HEK293 (cell line): ENCODE measurements around the gene MLPH.

Experiments
- CTCF ChIA-PET: fragments of 350-600 bp; formaldehyde crosslinking; extraction: SDS; loops from one replicate; lab custom pipeline; 2021; ENCODE audit warnings: antibody characterized with exemption; lab: Yijun Ruan, JAX
- POLR2A ChIA-PET: fragments of 300-600 bp; formaldehyde crosslinking; extraction: SDS; loops from one replicate; lab custom pipeline; 2020; ENCODE audit warnings: antibody characterized with exemption, inconsistent platforms; lab: Yijun Ruan, JAX
- H3K27ac ChIP-seq: fragments of 200-500 bp; sonication (Bioruptor generic); 2 replicates; pipeline ENCODE4 v1.5.1; 2014; ENCODE audit warnings: low read depth, low read length, control low read depth, inconsistent platforms; ENCODE audit errors: extremely low read depth
- H3K36me3 ChIP-seq, 2 experiments: fragments of 200-500 bp in 1 of 2; sonication (Bioruptor generic) in 1 of 2; 1 replicate in 1 of 2; 2 replicates in 1 of 2; pipeline ENCODE4 v1.5.1; 2014 to 2017; ENCODE audit warnings: inconsistent platforms in 2 of 2, low read length in 2 of 2; ENCODE audit not compliant: control insufficient read depth in 2 of 2, insufficient read depth in 1 of 2
- H3K4me1 ChIP-seq: fragments of 200-500 bp; sonication (Bioruptor generic); 2 replicates; pipeline ENCODE4 v1.5.1; 2014; ENCODE audit warnings: mild to moderate bottlenecking, low read length, inconsistent platforms; ENCODE audit not compliant: control insufficient read depth, insufficient read depth
- H3K4me3 ChIP-seq: 2 replicates; pipeline ENCODE4 v1.5.1; 2011; ENCODE audit warnings: low read depth, mild to moderate bottlenecking, control low read depth, low read length, moderate library complexity
- H3K9me3 ChIP-seq: fragments of 200-500 bp; sonication (Bioruptor generic); 2 replicates; pipeline ENCODE4 v1.5.1; 2014; ENCODE audit warnings: low read depth, low read length, inconsistent platforms; ENCODE audit not compliant: control insufficient read depth, insufficient read depth
- BCL11A ChIP-seq: fragments of 450-650 bp; formaldehyde crosslinking; IDR thresholded peaks from 2 replicates; pipeline ENCODE4 v1.5.1; 2016; ENCODE audit warnings: low read depth, missing biosample characterization, missing genetic modification characterization
- EGR2 ChIP-seq: fragments of 450-650 bp; formaldehyde crosslinking; IDR thresholded peaks from 2 replicates; pipeline ENCODE4 v1.5.1; 2016; ENCODE audit warnings: low read depth, missing biosample characterization, missing genetic modification characterization
- HOXC10 ChIP-seq: sonication (generic); formaldehyde crosslinking; IDR thresholded peaks from 2 replicates; pipeline ENCODE4 v1.8.1; 2023; ENCODE audit warnings: mild to moderate bottlenecking, missing genetic modification reagents
- KLF8 ChIP-seq: fragments of 450-650 bp; formaldehyde crosslinking; IDR thresholded peaks from 2 replicates; pipeline ENCODE4 v1.5.1; 2016; ENCODE audit warnings: missing biosample characterization, missing genetic modification characterization
- TCF7L2 ChIP-seq: IDR thresholded peaks from 2 replicates; pipeline ENCODE4 v1.6.1; 2011; ENCODE audit warnings: low read depth, mild to moderate bottlenecking, inconsistent platforms, low read length, moderate library complexity, borderline replicate concordance
- TRIM28 ChIP-seq: IDR thresholded peaks from 2 replicates; pipeline ENCODE4 v1.6.1; 2011; ENCODE audit warnings: low read length, control low read depth, borderline replicate concordance
- YY1 ChIP-seq: fragments of 450-650 bp; formaldehyde crosslinking; IDR thresholded peaks from 2 replicates; pipeline ENCODE4 v1.5.1; 2018; ENCODE audit warnings: missing biosample characterization, missing genetic modification characterization
- ZBTB20 ChIP-seq: fragments of 450-650 bp; formaldehyde crosslinking; IDR thresholded peaks from 2 replicates; pipeline ENCODE4 v1.5.1; 2016; ENCODE audit warnings: missing biosample characterization, missing genetic modification characterization
- ZBTB48 ChIP-seq: fragments of 450-650 bp; formaldehyde crosslinking; IDR thresholded peaks from 2 replicates; pipeline ENCODE4 v1.5.1; 2016; ENCODE audit warnings: missing biosample characterization, missing genetic modification characterization
- ZFHX2 ChIP-seq: fragments of 450-650 bp; formaldehyde crosslinking; conservative IDR thresholded peaks from 2 replicates; pipeline ENCODE4 v1.5.1; 2016; ENCODE audit warnings: missing biosample characterization, missing genetic modification characterization
- ZNF10 ChIP-seq: fragments of 450-650 bp; formaldehyde crosslinking; IDR thresholded peaks from 2 replicates; pipeline ENCODE4 v1.5.1; 2017; ENCODE audit warnings: missing biosample characterization, missing genetic modification characterization
- ZNF138 ChIP-seq: fragments of 450-650 bp; formaldehyde crosslinking; IDR thresholded peaks from 2 replicates; pipeline ENCODE4 v1.5.1; 2016; ENCODE audit warnings: missing biosample characterization, missing genetic modification characterization, borderline replicate concordance
- ZNF221 ChIP-seq: fragments of 450-650 bp; formaldehyde crosslinking; IDR thresholded peaks from 2 replicates; pipeline ENCODE4 v1.5.1; 2017; ENCODE audit warnings: missing biosample characterization, missing genetic modification characterization, borderline replicate concordance
- ZNF248 ChIP-seq: fragments of 450-650 bp; formaldehyde crosslinking; IDR thresholded peaks from 2 replicates; pipeline ENCODE4 v1.5.1; 2017; ENCODE audit warnings: missing biosample characterization, missing genetic modification characterization
- ZNF26 ChIP-seq: fragments of 450-650 bp; formaldehyde crosslinking; IDR thresholded peaks from 2 replicates; pipeline ENCODE4 v1.5.1; 2016; ENCODE audit warnings: missing biosample characterization, missing genetic modification characterization
- ZNF302 ChIP-seq: fragments of 450-650 bp; formaldehyde crosslinking; IDR thresholded peaks from 2 replicates; pipeline ENCODE4 v1.5.1; 2016; ENCODE audit warnings: missing biosample characterization, missing genetic modification characterization, low read depth
- ZNF335 ChIP-seq: fragments of 450-650 bp; formaldehyde crosslinking; conservative IDR thresholded peaks from 2 replicates; pipeline ENCODE4 v1.5.1; 2016; ENCODE audit warnings: missing biosample characterization, missing genetic modification characterization
- ZNF366 ChIP-seq: fragments of 450-650 bp; formaldehyde crosslinking; conservative IDR thresholded peaks from 2 replicates; pipeline ENCODE4 v1.5.1; 2016; ENCODE audit warnings: missing biosample characterization, missing genetic modification characterization
- ZNF518A ChIP-seq: fragments of 450-650 bp; formaldehyde crosslinking; conservative IDR thresholded peaks from 2 replicates; pipeline ENCODE4 v1.5.1; 2016; ENCODE audit warnings: low read depth, missing biosample characterization, missing genetic modification characterization
- ZNF544 ChIP-seq: fragments of 450-650 bp; formaldehyde crosslinking; IDR thresholded peaks from 2 replicates; pipeline ENCODE4 v1.5.0; 2017; ENCODE audit warnings: missing biosample characterization, missing genetic modification characterization
- ZNF548 ChIP-seq: fragments of 450-650 bp; formaldehyde crosslinking; IDR thresholded peaks from 2 replicates; pipeline ENCODE4 v1.5.1; 2016; ENCODE audit warnings: missing biosample characterization, missing genetic modification characterization
- ZNF560 ChIP-seq: fragments of 450-650 bp; formaldehyde crosslinking; IDR thresholded peaks from 2 replicates; pipeline ENCODE4 v1.5.1; 2017; ENCODE audit warnings: missing biosample characterization, missing genetic modification characterization, borderline replicate concordance
- ZNF629 ChIP-seq: fragments of 450-650 bp; formaldehyde crosslinking; IDR thresholded peaks from 2 replicates; pipeline ENCODE4 v1.5.1; 2017; ENCODE audit warnings: missing biosample characterization, missing genetic modification characterization
- ZNF785 ChIP-seq: fragments of 450-650 bp; formaldehyde crosslinking; IDR thresholded peaks from 2 replicates; pipeline ENCODE4 v1.5.1; 2016; ENCODE audit warnings: missing biosample characterization, missing genetic modification characterization
- TF ChIP-seq, protein P1 (sequence below): fragments of 450-650 bp; IDR thresholded peaks from 2 replicates; pipeline ENCODE4 v1.5.1; 2018; ENCODE audit warnings: missing biosample characterization, missing genetic modification characterization
- TF ChIP-seq, protein P2 (sequence below): IDR thresholded peaks from 2 replicates; pipeline ENCODE4 v1.6.1; 2011; ENCODE audit warnings: mild to moderate bottlenecking, low read depth, low read length, borderline replicate concordance

The MLPH gene

DNA sequence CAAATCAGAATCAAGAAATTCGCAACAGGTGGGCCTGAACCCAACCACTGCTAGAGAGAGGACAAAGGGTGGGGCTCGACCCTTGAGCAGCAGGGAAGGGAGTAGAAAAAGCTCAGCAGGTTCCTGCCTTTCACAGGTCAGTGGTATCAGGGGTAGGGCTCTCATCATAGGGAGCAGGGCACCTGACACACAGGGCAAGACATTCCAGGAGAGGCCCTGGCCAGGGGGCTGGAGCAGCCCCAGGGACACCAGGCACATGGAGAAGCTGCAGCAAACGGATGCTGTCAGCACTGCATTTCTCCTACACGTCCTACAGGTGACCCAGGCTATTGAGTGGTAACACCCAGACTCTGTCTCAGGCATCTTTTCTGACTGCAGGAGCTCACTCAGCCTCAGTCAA is 17.2 kb upstream of the MLPH start:
- no peak overlapping the region for H3K4me3 ChIP-seq
- no peaks in the 10 kb centered on the region for H3K36me3 ChIP-seq
- POLR2A ChIA-PET, result no interaction called here
- H3K4me1 ChIP-seq, result no peaks in the 10 kb centered on the region
- no peaks in the 10 kb centered on the region for H3K9me3 ChIP-seq
- no peak overlapping the region for H3K27ac ChIP-seq
- TF ChIP-seq KLF8 (tag by site-specific recombination), result no peak
- no peak for TF ChIP-seq ZNF138 (tag by site-specific recombination)
- TF ChIP-seq ZNF248, result no peak
- no peak for TF ChIP-seq ZNF10 (tag by site-specific recombination)
- TF ChIP-seq ZBTB20, result no peak
- no peak for TF ChIP-seq ZNF26 (tag by site-specific recombination)
- TF ChIP-seq, protein P1, sequence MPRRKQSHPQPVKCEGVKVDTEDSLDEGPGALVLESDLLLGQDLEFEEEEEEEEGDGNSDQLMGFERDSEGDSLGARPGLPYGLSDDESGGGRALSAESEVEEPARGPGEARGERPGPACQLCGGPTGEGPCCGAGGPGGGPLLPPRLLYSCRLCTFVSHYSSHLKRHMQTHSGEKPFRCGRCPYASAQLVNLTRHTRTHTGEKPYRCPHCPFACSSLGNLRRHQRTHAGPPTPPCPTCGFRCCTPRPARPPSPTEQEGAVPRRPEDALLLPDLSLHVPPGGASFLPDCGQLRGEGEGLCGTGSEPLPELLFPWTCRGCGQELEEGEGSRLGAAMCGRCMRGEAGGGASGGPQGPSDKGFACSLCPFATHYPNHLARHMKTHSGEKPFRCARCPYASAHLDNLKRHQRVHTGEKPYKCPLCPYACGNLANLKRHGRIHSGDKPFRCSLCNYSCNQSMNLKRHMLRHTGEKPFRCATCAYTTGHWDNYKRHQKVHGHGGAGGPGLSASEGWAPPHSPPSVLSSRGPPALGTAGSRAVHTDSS (tag by site-specific recombination), result no peak
- TF ChIP-seq ZNF785 (tag by site-specific recombination), result no peak
- TF ChIP-seq ZNF544, result no peak
- no peak for TF ChIP-seq ZNF629 (tag by site-specific recombination)
- TF ChIP-seq ZNF335 (tag by site-specific recombination), result no peak
- TF ChIP-seq ZNF548 (tag by site-specific recombination), result no peak
- no peak for TF ChIP-seq TRIM28
- TF ChIP-seq EGR2 (tag by site-specific recombination), result no peak
- no peak for TF ChIP-seq ZBTB48 (tag by site-specific recombination)
- TF ChIP-seq ZNF560, result no peak
- TF ChIP-seq, protein P2, sequence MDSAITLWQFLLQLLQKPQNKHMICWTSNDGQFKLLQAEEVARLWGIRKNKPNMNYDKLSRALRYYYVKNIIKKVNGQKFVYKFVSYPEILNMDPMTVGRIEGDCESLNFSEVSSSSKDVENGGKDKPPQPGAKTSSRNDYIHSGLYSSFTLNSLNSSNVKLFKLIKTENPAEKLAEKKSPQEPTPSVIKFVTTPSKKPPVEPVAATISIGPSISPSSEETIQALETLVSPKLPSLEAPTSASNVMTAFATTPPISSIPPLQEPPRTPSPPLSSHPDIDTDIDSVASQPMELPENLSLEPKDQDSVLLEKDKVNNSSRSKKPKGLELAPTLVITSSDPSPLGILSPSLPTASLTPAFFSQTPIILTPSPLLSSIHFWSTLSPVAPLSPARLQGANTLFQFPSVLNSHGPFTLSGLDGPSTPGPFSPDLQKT, result no peak
- CTCF ChIA-PET, result interaction anchor here (0.6 to 4.6 kb wide), 5 partner anchors 12 to 59 kb away, joined by 3 to 23 read pairs (median 4); no protein-coding TSS in a partner anchor

GRCh38 chr2:237470914-237471313 is 16.1 kb upstream of the MLPH start:
- Histone ChIP-seq H3K27ac (no peak overlapping the region), H3K9me3 (no peaks in the 10 kb centered on the region), H3K4me1 (no peaks in the 10 kb centered on the region), H3K36me3 (no peaks in the 10 kb centered on the region), H3K4me3 (no peak overlapping the region)
- ChIA-PET CTCF (interaction anchor here (0.7 to 4.6 kb wide), 6 partner anchors 11 to 1078 kb away, joined by 3 to 23 read pairs (median 6); no protein-coding TSS in a partner anchor), POLR2A (no interaction called here)
- TF ChIP-seq ZNF366 (no peak), YY1 (tag by site-specific recombination) (no peak), TCF7L2 (no peak), KLF8 (tag by site-specific recombination) (no peak), ZNF221 (tag by site-specific recombination) (no peak), BCL11A (tag by site-specific recombination) (no peak), HOXC10 (no peak), ZNF10 (tag by site-specific recombination) (no peak), ZNF302 (tag by site-specific recombination) (no peak), ZFHX2 (tag by site-specific recombination) (no peak), ZNF548 (tag by site-specific recombination) (no peak), ZNF518A (tag by site-specific recombination) (no peak)
